Fibroblast of the aortic adventitia (primary cell): Measurements from ENCODE around the gene MDM4. TPM values are rescaled to one million over a fixed set of nuclear protein-coding genes. Genes with fewer than 3 reads are reported as not detected.

Experiments
- DNase-seq: peaks from one replicate; pipeline ENCODE4 v3.0.0-alpha.2; 2010; ENCODE audit warnings: low read depth
- H3K4me3 ChIP-seq: 2 replicates; pipeline ENCODE4 v1.5.1; 2011; ENCODE audit warnings: low read depth, mild to moderate bottlenecking, control low read depth, low read length, moderate library complexity
- total RNA-seq: library from RNA; depleted of rRNA; stranded (reverse); fragments of >200 nt; gene quantifications from 2 replicates; pipeline ENCODE4 v1.2.3, GENCODE V29; 2012; ENCODE audit warnings: low replicate concordance
- TF ChIP-seq, protein P1 (sequence below): IDR thresholded peaks from 2 replicates; pipeline ENCODE4 v1.5.1; 2011; ENCODE audit warnings: mild to moderate bottlenecking, low read length, control low read depth, inconsistent platforms; ENCODE audit not compliant: insufficient read depth

Gene MDM4
- total RNA-seq, 1 donor = 55.1 TPM

- TF ChIP-seq, protein P1, sequence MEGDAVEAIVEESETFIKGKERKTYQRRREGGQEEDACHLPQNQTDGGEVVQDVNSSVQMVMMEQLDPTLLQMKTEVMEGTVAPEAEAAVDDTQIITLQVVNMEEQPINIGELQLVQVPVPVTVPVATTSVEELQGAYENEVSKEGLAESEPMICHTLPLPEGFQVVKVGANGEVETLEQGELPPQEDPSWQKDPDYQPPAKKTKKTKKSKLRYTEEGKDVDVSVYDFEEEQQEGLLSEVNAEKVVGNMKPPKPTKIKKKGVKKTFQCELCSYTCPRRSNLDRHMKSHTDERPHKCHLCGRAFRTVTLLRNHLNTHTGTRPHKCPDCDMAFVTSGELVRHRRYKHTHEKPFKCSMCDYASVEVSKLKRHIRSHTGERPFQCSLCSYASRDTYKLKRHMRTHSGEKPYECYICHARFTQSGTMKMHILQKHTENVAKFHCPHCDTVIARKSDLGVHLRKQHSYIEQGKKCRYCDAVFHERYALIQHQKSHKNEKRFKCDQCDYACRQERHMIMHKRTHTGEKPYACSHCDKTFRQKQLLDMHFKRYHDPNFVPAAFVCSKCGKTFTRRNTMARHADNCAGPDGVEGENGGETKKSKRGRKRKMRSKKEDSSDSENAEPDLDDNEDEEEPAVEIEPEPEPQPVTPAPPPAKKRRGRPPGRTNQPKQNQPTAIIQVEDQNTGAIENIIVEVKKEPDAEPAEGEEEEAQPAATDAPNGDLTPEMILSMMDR = no peak
- DNase-seq = no peak
Observed at GRCh38 chr1:204530932-204531331, 14.7 kb downstream of the MDM4 start.

DNA sequence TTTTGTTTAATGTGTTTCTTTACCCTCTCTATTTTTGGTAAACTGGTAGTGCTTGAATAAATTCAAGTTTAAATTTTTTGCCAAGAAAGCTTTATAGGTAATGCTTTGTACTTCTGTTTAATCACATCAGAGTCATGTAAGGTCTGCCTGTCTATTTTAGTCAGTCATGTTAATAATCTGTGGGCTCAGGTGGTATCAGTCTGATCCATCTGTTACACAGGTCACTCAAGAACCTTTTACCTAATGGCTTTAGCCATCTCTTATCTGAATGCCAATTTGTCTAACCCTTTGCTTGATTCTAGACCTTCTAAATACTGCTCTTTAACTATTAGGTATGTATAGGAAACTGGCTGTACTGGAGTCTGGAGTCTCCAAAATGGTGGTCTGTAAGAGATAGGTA, 16.6 kb downstream of the MDM4 start:
- TF ChIP-seq, protein P1 = no peak
- no peak for DNase-seq
- H3K4me3 ChIP-seq = no peak overlapping the region

More at GRCh38 chr1:204530932-204531331, 14.7 kb downstream of the MDM4 start:
- H3K4me3 ChIP-seq = no peak overlapping the region

GRCh38 chr1:204541626-204542025, 25.4 kb downstream of the MDM4 start:
- DNase-seq = no peak
- H3K4me3 ChIP-seq = no peak overlapping the region
- TF ChIP-seq, protein P1 = no peak

DNA sequence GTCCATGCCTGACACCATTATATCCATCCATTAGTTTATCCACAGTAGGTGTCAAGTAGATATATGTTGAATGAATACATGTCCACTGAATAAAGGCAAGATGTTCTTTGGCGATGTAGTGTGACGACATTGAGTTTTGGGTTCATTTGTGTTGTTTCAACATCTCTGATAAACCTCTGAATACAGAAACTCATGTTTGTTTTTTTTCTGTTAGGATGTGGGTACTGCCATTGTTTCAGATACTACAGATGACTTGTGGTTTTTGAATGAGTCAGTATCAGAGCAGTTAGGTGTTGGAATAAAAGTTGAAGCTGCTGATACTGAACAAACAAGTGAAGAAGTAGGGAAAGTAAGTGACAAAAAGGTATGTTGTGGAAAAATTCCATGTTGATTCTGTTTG, 28.1 kb downstream of the MDM4 start:
- DNase-seq = peak; percentile 67
- no peak overlapping the region for H3K4me3 ChIP-seq
- TF ChIP-seq, protein P1 = no peak

DNA sequence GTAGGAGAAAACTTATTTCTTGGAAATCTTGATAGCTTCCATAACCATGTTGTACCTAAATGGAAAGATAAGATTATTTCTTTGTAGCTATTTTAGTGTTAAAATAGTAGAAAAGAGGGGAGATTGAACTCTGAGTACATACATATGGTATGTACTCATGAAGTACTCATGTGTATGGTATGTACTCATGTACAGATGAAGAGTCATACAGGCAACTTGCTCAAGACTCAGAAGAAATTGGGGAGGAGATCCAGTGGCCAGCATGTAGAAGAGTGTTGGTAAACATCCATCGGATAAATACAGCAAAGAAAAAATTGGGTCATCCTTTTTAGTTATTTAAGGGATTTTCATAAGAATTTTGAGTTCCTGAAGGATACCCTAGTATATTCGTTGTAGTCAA, 29.0 kb downstream of the MDM4 start:
- TF ChIP-seq, protein P1 = no peak
- H3K4me3 ChIP-seq = no peak overlapping the region
- DNase-seq = peak; percentile 32

DNA sequence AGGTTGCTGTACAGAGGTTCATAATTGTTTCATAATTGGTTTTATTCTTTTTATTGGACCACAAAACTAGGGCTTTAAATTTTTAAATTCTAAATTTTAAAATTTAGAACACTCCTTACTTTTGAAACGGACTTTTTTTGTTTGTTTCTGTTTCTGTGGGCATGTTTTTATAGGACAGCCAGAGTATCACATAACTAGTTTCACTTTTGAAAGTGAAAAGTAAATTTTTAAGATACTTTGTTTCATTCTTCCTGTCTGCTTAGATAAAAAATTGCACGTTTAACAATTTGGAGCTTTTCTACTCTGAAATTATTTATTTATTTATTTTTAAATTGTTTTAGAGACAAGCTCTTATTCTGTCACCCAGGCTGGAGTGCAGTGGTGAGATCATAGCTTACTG, 29.7 kb downstream of the MDM4 start:
- DNase-seq = no peak
- TF ChIP-seq, protein P1 = no peak

DNA sequence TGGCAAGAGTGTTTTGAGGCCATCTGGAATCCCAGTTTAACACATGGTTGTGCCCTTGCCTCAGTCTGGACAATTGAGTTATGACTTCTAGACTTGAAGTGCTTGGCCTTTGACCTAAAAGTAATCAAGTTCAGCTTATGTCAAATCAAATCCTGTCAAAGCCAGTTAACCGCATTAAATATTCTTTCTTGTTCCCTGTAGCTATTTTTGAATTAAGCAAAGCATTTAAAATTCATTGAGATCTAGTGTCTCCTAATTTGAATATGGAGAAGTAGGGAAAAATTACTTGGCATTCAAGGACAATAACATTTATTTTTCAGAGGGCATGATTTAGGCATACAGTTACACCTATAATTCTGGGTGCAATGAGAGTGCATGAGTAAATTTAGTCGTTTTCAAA, 32.1 kb downstream of the MDM4 start:
- no peak overlapping the region for H3K4me3 ChIP-seq
- DNase-seq = no peak
- TF ChIP-seq, protein P1 = no peak

More for the DNA sequence above, 29.7 kb downstream of the MDM4 start:
- no peak overlapping the region for H3K4me3 ChIP-seq
